ENCODE data around the gene CNPY1. TPM values are rescaled to one million over a fixed set of nuclear protein-coding genes. Genes with fewer than 3 reads are reported as not detected.

CNPY1 gene
- total and polyA plus RNA-seq, 2 donors (not counting 1 experiment from before 2014, with no cell fraction given), result not detected

DNA sequence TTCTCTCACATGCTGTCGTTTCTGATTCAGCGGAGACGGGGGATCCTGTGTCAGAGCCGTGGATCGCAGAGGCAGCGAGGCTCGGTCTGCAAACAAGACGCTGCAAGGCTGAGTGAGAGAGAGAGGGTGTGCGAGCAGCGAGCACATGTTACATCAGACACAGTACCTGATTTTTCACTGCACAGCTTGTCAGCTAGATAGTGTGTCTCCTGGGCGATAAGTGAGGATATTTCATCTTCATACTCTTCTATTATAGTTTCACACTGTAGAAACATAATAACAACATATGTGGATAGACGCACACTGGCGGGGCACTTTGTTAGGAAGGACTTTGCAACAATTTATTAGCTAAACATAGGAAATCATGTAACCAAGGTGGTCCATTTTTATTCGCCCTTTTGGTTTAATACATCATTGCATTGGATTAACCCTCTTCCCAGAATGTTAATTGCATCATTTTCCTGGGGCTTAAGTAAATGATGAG is 39.5 kb downstream of the CNPY1 start:
- Mint-ChIP-seq H3K27ac (no peak overlapping the region), H3K27me3 (peaks cover 87% of the 10 kb centered on the region), H3K4me3 (no peak overlapping the region), H3K9me3 (ENCODE audit: insufficient read depth) (no peaks in the 10 kb centered on the region), H3K4me1 (peaks cover 12% of the 10 kb centered on the region)
- CTCF ChIA-PET, result no interaction called here
- Histone ChIP-seq H3K9me3 (ENCODE audit: control extremely low read depth in 1 of 3, control insufficient read depth in 2 of 3, insufficient read depth in 1 of 3, low read length in 2 of 3) (peaks cover 4 to 12% (median 7%) of the 10 kb centered on the region in 3 donors), H3K79me2 (ENCODE audit: control insufficient read depth, insufficient read depth, low read length) (no peaks in the 10 kb centered on the region), H3K4me2 (replicated peaks; ENCODE audit: low read depth, low read length, poor library complexity, severe bottlenecking) (no peak overlapping the region), H3K27me3 (replicated peaks in 1 of 4; ENCODE audit: control extremely low read depth in 1 of 4, control insufficient read depth in 3 of 4, insufficient read depth in 4 of 4, low read length in 3 of 4) (peaks cover 5 to 90% (median 72%) of the 10 kb centered on the region in 4 experiments), H3K27ac (ENCODE audit: low read length in 2 of 2) (no peak overlapping the region), H4K20me1 (ENCODE audit: control insufficient read depth, insufficient read depth, low read length, poor library complexity, severe bottlenecking) (no peaks in the 10 kb centered on the region), H3K36me3 (replicated peaks in 1 of 2; ENCODE audit: control extremely low read depth in 1 of 2, control insufficient read depth in 1 of 2, extremely low read depth in 1 of 2, insufficient read depth in 2 of 2, low read length in 1 of 2) (no peaks in the 10 kb centered on the region), H3K9ac (ENCODE audit: low read length) (no peak overlapping the region), H3K4me3 (ENCODE audit: control extremely low read depth in 1 of 5, extremely low read depth in 1 of 5, insufficient read depth in 1 of 5, low read depth in 2 of 5, low read length in 4 of 5) (no peak overlapping the region), H3K4me1 (ENCODE audit: control insufficient read depth in 2 of 2, insufficient read depth in 2 of 2, low read length in 2 of 2) (peaks cover 18 to 29% of the 10 kb centered on the region in 2 donors), H2AFZ (ENCODE audit: insufficient read depth, low read depth, low read length, poor library complexity, severe bottlenecking) (no peak overlapping the region)
- DNase-seq (peak; percentile 35), ATAC-seq (ENCODE audit: low read depth) (no peak)
- TF ChIP-seq, protein P1, sequence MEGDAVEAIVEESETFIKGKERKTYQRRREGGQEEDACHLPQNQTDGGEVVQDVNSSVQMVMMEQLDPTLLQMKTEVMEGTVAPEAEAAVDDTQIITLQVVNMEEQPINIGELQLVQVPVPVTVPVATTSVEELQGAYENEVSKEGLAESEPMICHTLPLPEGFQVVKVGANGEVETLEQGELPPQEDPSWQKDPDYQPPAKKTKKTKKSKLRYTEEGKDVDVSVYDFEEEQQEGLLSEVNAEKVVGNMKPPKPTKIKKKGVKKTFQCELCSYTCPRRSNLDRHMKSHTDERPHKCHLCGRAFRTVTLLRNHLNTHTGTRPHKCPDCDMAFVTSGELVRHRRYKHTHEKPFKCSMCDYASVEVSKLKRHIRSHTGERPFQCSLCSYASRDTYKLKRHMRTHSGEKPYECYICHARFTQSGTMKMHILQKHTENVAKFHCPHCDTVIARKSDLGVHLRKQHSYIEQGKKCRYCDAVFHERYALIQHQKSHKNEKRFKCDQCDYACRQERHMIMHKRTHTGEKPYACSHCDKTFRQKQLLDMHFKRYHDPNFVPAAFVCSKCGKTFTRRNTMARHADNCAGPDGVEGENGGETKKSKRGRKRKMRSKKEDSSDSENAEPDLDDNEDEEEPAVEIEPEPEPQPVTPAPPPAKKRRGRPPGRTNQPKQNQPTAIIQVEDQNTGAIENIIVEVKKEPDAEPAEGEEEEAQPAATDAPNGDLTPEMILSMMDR (IDR thresholded peaks at IDR 0.05), result no peak
- no peak for TF ChIP-seq EZH2 (IDR thresholded peaks at IDR 0.05; ENCODE audit: borderline replicate concordance, insufficient read depth, low read depth, low read length, poor library complexity, severe bottlenecking)
- WGBS (ENCODE audit: insufficient coverage), result 16% methylated on average over 8 of the region's 14 CpGs
- POLR2A ChIA-PET, result interaction anchor here (0.6 kb wide), 1 partner anchor 222 kb away, joined by 10 read pairs; no protein-coding TSS in a partner anchor
- intact Hi-C loops (cut with micrococcal nuclease), result loop anchor here (2.0 kb wide), 1 partner anchor 40 kb away; no protein-coding TSS in a partner anchor

DNA sequence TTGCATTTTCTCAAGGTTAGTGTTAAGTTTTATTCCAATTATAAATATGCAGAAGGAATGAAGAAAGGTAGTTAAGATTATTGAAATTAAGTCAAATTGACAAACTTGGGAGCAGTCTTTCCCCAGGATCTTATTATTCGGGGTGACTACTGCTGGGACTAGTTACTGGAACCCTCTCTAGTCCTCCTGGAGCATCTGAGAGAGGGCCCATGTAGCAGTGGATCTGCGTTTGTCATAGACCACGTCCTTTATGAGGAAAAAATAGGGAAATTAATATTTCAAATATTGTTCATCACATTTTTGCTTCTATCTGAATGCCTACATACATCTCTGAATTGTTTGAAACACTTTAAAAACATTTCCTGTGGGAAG is 41.0 kb downstream of the CNPY1 start:
- DNase-seq, result no peak
- Mint-ChIP-seq H3K27ac (no peak overlapping the region), H3K9me3 (ENCODE audit: insufficient read depth) (no peaks in the 10 kb centered on the region), H3K4me1 (peaks cover 12% of the 10 kb centered on the region), H3K4me3 (no peak overlapping the region), H3K27me3 (peaks cover 84% of the 10 kb centered on the region)
- Histone ChIP-seq H3K9me3 (ENCODE audit: control extremely low read depth in 1 of 3, control insufficient read depth in 2 of 3, insufficient read depth in 1 of 3, low read length in 2 of 3) (peaks cover 4 to 12% (median 7%) of the 10 kb centered on the region in 3 donors), H4K20me1 (ENCODE audit: control insufficient read depth, insufficient read depth, low read length, poor library complexity, severe bottlenecking) (no peaks in the 10 kb centered on the region), H3K36me3 (replicated peaks in 1 of 2; ENCODE audit: control extremely low read depth in 1 of 2, control insufficient read depth in 1 of 2, extremely low read depth in 1 of 2, insufficient read depth in 2 of 2, low read length in 1 of 2) (no peaks in the 10 kb centered on the region), H2AFZ (ENCODE audit: insufficient read depth, low read depth, low read length, poor library complexity, severe bottlenecking) (no peak overlapping the region), H3K4me3 (ENCODE audit: control extremely low read depth in 1 of 5, extremely low read depth in 1 of 5, insufficient read depth in 1 of 5, low read depth in 2 of 5, low read length in 4 of 5) (no peak overlapping the region), H3K79me2 (ENCODE audit: control insufficient read depth, insufficient read depth, low read length) (no peaks in the 10 kb centered on the region), H3K4me2 (replicated peaks; ENCODE audit: low read depth, low read length, poor library complexity, severe bottlenecking) (no peak overlapping the region), H3K27ac (ENCODE audit: low read length in 2 of 2) (no peak overlapping the region), H3K9ac (ENCODE audit: low read length) (no peak overlapping the region), H3K4me1 (ENCODE audit: control insufficient read depth in 2 of 2, insufficient read depth in 2 of 2, low read length in 2 of 2) (peaks cover 18 to 29% of the 10 kb centered on the region in 2 donors), H3K27me3 (replicated peaks in 1 of 4; ENCODE audit: control extremely low read depth in 1 of 4, control insufficient read depth in 3 of 4, insufficient read depth in 4 of 4, low read length in 3 of 4) (peaks cover 3 to 90% (median 74%) of the 10 kb centered on the region in 4 experiments)
- no CpG with 5 or more reads among the region's 3 CpGs for WGBS (ENCODE audit: insufficient coverage)
- ChIA-PET POLR2A (no interaction called here), CTCF (interaction anchor here (1.1 kb wide), 1 partner anchor 578 kb away, joined by 3 read pairs; no protein-coding TSS in a partner anchor)
- no peak for ATAC-seq (ENCODE audit: low read depth)
- intact Hi-C loops (cut with micrococcal nuclease), result no loop called here
- TF ChIP-seq, protein P1 (IDR thresholded peaks at IDR 0.05), result no peak
- TF ChIP-seq EZH2 (IDR thresholded peaks at IDR 0.05; ENCODE audit: borderline replicate concordance, insufficient read depth, low read depth, low read length, poor library complexity, severe bottlenecking), result no peak
